Measurements from ENCODE around the gene PTOV1.

The PTOV1 gene

GRCh38 chr19:49850487-49851342 lies at the start of gene PTOV1:
Gene PTOV1 (plus strand): TSS chr19:49851159.
- DNase-seq (peak; percentile 93), ATAC-seq (peak; percentile 88)

GRCh38 chr19:49801401-49801888 lies 49.5 kb upstream of the PTOV1 start:
- ATAC-seq (no peak), DNase-seq (no peak)

GRCh38 chr19:49801966-49802661 lies 48.8 kb upstream of the PTOV1 start:
- no peak for DNase-seq
- ATAC-seq, result no peak

- DNase-seq (no peak), ATAC-seq (no peak)
Measured at GRCh38 chr19:49802836-49803528, 48.0 kb upstream of the PTOV1 start.

GRCh38 chr19:49803529-49803856 lies 47.5 kb upstream of the PTOV1 start:
- ATAC-seq (no peak), DNase-seq (no peak)

GRCh38 chr19:49805822-49806619 lies 44.9 kb upstream of the PTOV1 start:
- ATAC-seq, result no peak
- DNase-seq, result no peak

GRCh38 chr19:49806620-49806959 lies 44.4 kb upstream of the PTOV1 start:
- DNase-seq (no peak), ATAC-seq (no peak)

GRCh38 chr19:49807058-49807903 lies 43.7 kb upstream of the PTOV1 start:
- no peak for DNase-seq
- ATAC-seq, result no peak

- ATAC-seq, result no peak
Measured at GRCh38 chr19:49807904-49808675, 42.9 kb upstream of the PTOV1 start.

GRCh38 chr19:49808711-49809159 lies 42.2 kb upstream of the PTOV1 start:
- DNase-seq (peak; percentile 87), ATAC-seq (peak; percentile 12)

More at GRCh38 chr19:49807904-49808675, 42.9 kb upstream of the PTOV1 start:
- no peak for DNase-seq

GRCh38 chr19:49809160-49809940 lies 41.6 kb upstream of the PTOV1 start:
- ATAC-seq (no peak), DNase-seq (peak; percentile 45)

GRCh38 chr19:49809941-49810389 lies 41.0 kb upstream of the PTOV1 start:
- ATAC-seq (no peak), DNase-seq (no peak)

- no peak for DNase-seq
- no peak for ATAC-seq
Measured at GRCh38 chr19:49811328-49811727, 39.6 kb upstream of the PTOV1 start.

- DNase-seq (no peak), ATAC-seq (no peak)
Measured at GRCh38 chr19:49812452-49812996, 38.4 kb upstream of the PTOV1 start.

- DNase-seq, result peak; percentile 90
- peak; percentile 82 for ATAC-seq
Measured at GRCh38 chr19:49812997-49813861, 37.7 kb upstream of the PTOV1 start, which contains the start of gene FUZ. Gene FUZ (minus strand): TSS chr19:49813292. CDS start chr19:49813106, 186 bp downstream.

GRCh38 chr19:49814010-49814409 lies 36.9 kb upstream of the PTOV1 start:
- DNase-seq, result no peak
- no peak for ATAC-seq

- DNase-seq, result no peak
- ATAC-seq, result no peak
Measured at GRCh38 chr19:49816590-49816989, 34.4 kb upstream of the PTOV1 start.

All from stimulated activated naive CD8-positive, alpha-beta T cell treated with anti-CD3 and anti-CD28 coated beads, Interleukin-15, Interleukin-2, amounts not matched to agents 100 U/mL and 50 U/mL, for 24 hours (primary cell).